LHCN-M2 (cell line): ENCODE data around the gene DCAKD. TPM values are rescaled to one million over a fixed set of nuclear protein-coding genes. Genes with fewer than 3 reads are reported as not detected.

Experiments
- DNase-seq: peaks from one replicate; pipeline ENCODE4 v3.0.0-alpha.2; 2012; ENCODE audit warnings: low read depth
- total RNA-seq: library from RNA; depleted of rRNA; stranded (reverse); fragments of >200 nt; gene quantifications from 2 replicates; pipeline ENCODE4 v1.2.3, GENCODE V29; 2014; rRNA removed

The DCAKD gene
- total RNA-seq, 1 experiment from 2014 or later: 72.7 TPM

DNA sequence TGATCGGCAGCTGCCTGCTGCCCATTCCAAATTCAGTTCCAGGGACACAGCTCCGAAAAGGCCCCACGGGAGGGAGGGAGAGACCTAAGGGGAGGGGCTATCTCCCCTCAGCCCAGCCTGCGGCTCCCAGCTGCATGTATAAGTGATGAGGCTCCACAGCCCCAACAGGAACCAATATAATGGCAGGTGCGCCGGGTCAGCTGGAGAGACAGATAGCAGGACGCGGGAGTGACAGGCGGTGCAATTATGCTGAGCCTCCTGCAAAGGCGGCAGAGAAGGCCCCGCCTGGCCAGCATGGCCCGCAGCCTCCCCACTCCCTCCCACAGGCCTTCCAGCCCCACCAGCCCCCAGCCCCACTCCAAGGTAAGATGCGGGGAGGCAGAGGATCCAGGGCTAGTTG lies 75.2 kb downstream of the DCAKD start:
- DNase-seq: no peak

Other genes with a start within 250 kb of the DCAKD start
- 23.7 and 24.6 TPM in 2 replicates for gene GJC1, start 221.3 kb downstream of the DCAKD start, total RNA-seq
- gene HIGD1B, start 203.7 kb downstream of the DCAKD start, total RNA-seq: not detected in 2 replicates
- gene EFTUD2, start 152.2 kb downstream of the DCAKD start, total RNA-seq: 106 and 107 TPM in 2 replicates
- 0.29 TPM in 1 of 2 replicates, not detected in the other for gene GFAP, start 136.1 kb downstream of the DCAKD start, total RNA-seq
- gene KIF18B, start 103.9 kb downstream of the DCAKD start, total RNA-seq: 12.1 and 14.7 TPM in 2 replicates
- 2.5 and 2.8 TPM in 2 replicates for gene C1QL1, start 83.3 kb downstream of the DCAKD start, total RNA-seq
- gene NMT1, start 9.7 kb upstream of the DCAKD start, total RNA-seq: 80.8 and 89.8 TPM in 2 replicates
- gene PLCD3, start 80.9 kb upstream of the DCAKD start, total RNA-seq: 36.5 and 146 TPM in 2 replicates
- gene ACBD4, start 84.1 kb upstream of the DCAKD start, total RNA-seq: 3.1 and 4.4 TPM in 2 replicates
- 7.2 and 11.1 TPM in 2 replicates for gene HEXIM1, start 96.8 kb upstream of the DCAKD start, total RNA-seq
- gene HEXIM2, start 110.2 kb upstream of the DCAKD start, total RNA-seq: 5.0 and 11.6 TPM in 2 replicates
- 19.8 and 29.0 TPM in 2 replicates for gene FMNL1, start 170.3 kb upstream of the DCAKD start, total RNA-seq
- gene SPATA32, start 210.5 kb upstream of the DCAKD start, total RNA-seq: 0.11 TPM in 1 of 2 replicates, not detected in the other